Measurements from ENCODE around the gene GMDS.

DNA sequence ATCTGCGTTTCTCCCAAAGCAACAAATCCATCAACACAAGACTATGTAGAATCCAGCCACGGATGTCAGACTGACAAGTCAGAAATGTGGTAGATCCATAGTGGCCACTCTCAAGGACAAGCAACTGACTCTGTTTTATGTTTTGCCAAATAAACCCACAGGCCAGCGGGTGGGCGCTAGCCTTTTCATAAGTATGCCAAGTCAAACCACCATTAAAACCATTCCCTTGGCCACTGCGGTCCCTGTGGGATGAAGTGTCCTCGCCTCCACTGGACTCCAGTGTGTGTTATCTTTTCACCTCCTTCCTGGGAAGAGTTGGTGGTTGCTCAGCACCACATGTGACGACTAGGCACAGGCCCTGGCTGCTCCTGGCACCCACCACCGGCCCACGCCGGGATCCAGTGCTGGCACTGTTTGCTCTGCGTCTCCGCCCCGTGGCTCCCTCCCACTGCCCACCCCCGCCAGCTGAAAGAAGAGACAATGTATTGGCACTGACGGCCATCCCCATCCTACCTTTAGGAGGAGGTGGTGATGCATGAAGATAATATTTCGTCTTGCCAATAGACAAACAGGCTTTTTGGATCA is 532.3 kb downstream of the GMDS start:
- TF ChIP-seq, protein P1, sequence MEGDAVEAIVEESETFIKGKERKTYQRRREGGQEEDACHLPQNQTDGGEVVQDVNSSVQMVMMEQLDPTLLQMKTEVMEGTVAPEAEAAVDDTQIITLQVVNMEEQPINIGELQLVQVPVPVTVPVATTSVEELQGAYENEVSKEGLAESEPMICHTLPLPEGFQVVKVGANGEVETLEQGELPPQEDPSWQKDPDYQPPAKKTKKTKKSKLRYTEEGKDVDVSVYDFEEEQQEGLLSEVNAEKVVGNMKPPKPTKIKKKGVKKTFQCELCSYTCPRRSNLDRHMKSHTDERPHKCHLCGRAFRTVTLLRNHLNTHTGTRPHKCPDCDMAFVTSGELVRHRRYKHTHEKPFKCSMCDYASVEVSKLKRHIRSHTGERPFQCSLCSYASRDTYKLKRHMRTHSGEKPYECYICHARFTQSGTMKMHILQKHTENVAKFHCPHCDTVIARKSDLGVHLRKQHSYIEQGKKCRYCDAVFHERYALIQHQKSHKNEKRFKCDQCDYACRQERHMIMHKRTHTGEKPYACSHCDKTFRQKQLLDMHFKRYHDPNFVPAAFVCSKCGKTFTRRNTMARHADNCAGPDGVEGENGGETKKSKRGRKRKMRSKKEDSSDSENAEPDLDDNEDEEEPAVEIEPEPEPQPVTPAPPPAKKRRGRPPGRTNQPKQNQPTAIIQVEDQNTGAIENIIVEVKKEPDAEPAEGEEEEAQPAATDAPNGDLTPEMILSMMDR (IDR thresholded peaks at IDR 0.05) = no peak
- TF ChIP-seq POLR2A (IDR thresholded peaks at IDR 0.05) = no peak

All from ovary (tissue), 3 donors.